OCI-LY1 (cell line): ENCODE results near the gene KCNMB1.

Experiments used
- EZH2 ChIP-seq: fragments of 200-600 bp; sonication (generic), shearing (Covaris generic); IDR thresholded peaks from 2 replicates; pipeline ENCODE4 v1.8.0; 2017; ENCODE audit warnings: borderline replicate concordance, mixed run types, mild to moderate bottlenecking, antibody characterized with exemption, low read length, moderate library complexity, mixed read lengths
- TF ChIP-seq, protein P1 (sequence below): fragments of 200-600 bp; sonication (generic), shearing (Covaris generic); IDR thresholded peaks from 2 replicates; pipeline ENCODE4 v1.5.1; 2017; ENCODE audit warnings: mild to moderate bottlenecking, antibody characterized with exemption, low read length, moderate library complexity, mixed read lengths

DNA sequence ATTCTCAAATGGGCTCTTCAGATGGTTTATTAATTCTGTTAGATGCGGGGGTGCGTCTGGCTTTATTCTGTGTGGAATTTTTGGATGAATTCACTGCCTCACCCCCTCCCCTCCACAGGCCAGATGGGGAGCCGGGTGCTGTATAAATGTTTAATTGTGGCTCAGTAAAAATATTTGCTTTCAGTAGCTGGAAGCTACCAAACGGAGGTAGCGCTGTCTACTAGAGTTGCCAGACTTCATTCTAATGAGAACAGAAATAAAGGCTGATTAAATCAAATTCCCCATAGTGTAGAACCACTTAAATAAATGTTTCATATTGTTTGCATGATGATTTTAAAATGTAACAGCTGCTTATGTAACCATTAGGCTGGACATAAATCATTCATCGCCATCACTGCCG lies 34.5 kb upstream of the KCNMB1 start:
- TF ChIP-seq, protein P1, sequence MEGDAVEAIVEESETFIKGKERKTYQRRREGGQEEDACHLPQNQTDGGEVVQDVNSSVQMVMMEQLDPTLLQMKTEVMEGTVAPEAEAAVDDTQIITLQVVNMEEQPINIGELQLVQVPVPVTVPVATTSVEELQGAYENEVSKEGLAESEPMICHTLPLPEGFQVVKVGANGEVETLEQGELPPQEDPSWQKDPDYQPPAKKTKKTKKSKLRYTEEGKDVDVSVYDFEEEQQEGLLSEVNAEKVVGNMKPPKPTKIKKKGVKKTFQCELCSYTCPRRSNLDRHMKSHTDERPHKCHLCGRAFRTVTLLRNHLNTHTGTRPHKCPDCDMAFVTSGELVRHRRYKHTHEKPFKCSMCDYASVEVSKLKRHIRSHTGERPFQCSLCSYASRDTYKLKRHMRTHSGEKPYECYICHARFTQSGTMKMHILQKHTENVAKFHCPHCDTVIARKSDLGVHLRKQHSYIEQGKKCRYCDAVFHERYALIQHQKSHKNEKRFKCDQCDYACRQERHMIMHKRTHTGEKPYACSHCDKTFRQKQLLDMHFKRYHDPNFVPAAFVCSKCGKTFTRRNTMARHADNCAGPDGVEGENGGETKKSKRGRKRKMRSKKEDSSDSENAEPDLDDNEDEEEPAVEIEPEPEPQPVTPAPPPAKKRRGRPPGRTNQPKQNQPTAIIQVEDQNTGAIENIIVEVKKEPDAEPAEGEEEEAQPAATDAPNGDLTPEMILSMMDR, result no peak
- TF ChIP-seq EZH2, result no peak
